GM12878 (cell line): ENCODE measurements around the gene SCAMP4. TPM values are rescaled to one million over a fixed set of nuclear protein-coding genes. Genes with fewer than 3 reads are reported as not detected.

Experiments used
- ATAC-seq: fragments of 200-7000 bp; cut with Tn5 transposase; 3 replicates; pipeline ENCODE4 v1.9.1; 2020; ENCODE audit warnings: mild to moderate bottlenecking, moderate library complexity
- BruUV-seq: library from RNA; stranded (reverse); fragments of 400-500 nt; replicated peaks from 2 replicates; lab custom pipeline; 2021; lab: Mats Ljungman, UMichigan
- CTCF ChIA-PET: fragments of 300-600 bp; sonication (Branson Sonifier 250); formaldehyde crosslinking; extraction: SDS; loops from one replicate; lab custom pipeline; 2021; ENCODE audit warnings: inconsistent platforms; lab: Yijun Ruan, JAX
- POLR2A ChIA-PET: fragments of 350-600 bp; formaldehyde crosslinking; extraction: SDS; loops from one replicate; lab custom pipeline; 2021; ENCODE audit warnings: inconsistent platforms; lab: Charles Lee
- RAD21 ChIA-PET: fragments of 300-600 bp; sonication (Branson Sonifier 250); formaldehyde crosslinking; loops from one replicate; lab custom pipeline; 2023; ENCODE audit warnings: antibody characterized with exemption; ENCODE audit not compliant: unreplicated experiment; lab: Charles Lee
- SMC1A ChIA-PET: fragments of 300-600 bp; sonication (Branson Sonifier 250); formaldehyde crosslinking; loops from one replicate; lab custom pipeline; 2023; ENCODE audit not compliant: unreplicated experiment, uncharacterized antibody; lab: Charles Lee
- DNase-seq: peaks from one replicate; pipeline ENCODE4 v3.0.0-alpha.2; 2011; ENCODE audit warnings: low read depth, low spot score
- FAIRE-seq: peaks from 3 replicates; lab custom pipeline; 2011; peaks lifted over from hg19 to GRCh38; lab: Jason Lieb, UNC
- H2AFZ ChIP-seq: 2 replicates; pipeline ENCODE4 v1.6.0; 2011; ENCODE audit warnings: low read depth, low read length, control low read depth; ENCODE audit not compliant: control insufficient read depth
- H3K27ac ChIP-seq: 2 replicates; pipeline ENCODE4 v1.5.1; 2011; ENCODE audit warnings: control low read depth; ENCODE audit not compliant: control insufficient read depth, insufficient read depth
- H3K27me3 ChIP-seq, 2 experiments: replicated peaks in 1 of 2; 2 replicates each; pipeline versions ENCODE4 v1.6.0 to v1.6.1; 2011; ENCODE audit warnings: low read length in 1 of 2; ENCODE audit not compliant: control insufficient read depth in 2 of 2, insufficient read depth in 2 of 2
- H3K36me3 ChIP-seq, 2 experiments: 2 replicates each; pipeline ENCODE4 v1.5.1; 2011; ENCODE audit warnings: low read length in 1 of 2; ENCODE audit not compliant: control insufficient read depth in 2 of 2, insufficient read depth in 2 of 2
- H3K4me1 ChIP-seq: 2 replicates; pipeline ENCODE4 v1.6.1; 2011; ENCODE audit warnings: mild to moderate bottlenecking, low read length, moderate library complexity, mixed read lengths; ENCODE audit not compliant: control insufficient read depth, insufficient read depth
- H3K4me2 ChIP-seq: 2 replicates; pipeline ENCODE4 v1.6.0; 2011; ENCODE audit warnings: control low read depth; ENCODE audit not compliant: control insufficient read depth, insufficient read depth
- H3K4me3 ChIP-seq: fragments of 200-600 bp; sonication (generic); 2 replicates; pipeline ENCODE4 v1.5.1; 2016
- H3K79me2 ChIP-seq: 2 replicates; pipeline ENCODE4 v1.6.0; 2011; ENCODE audit warnings: low read length; ENCODE audit not compliant: control insufficient read depth, insufficient read depth
- H3K9ac ChIP-seq: 2 replicates; pipeline ENCODE4 v1.8.0; 2011; ENCODE audit warnings: low read length, control low read depth, mixed read lengths; ENCODE audit not compliant: control insufficient read depth, insufficient read depth
- H3K9me3 ChIP-seq: replicated peaks from 3 replicates; pipeline ENCODE4 v1.5.1; 2011; ENCODE audit warnings: mild to moderate bottlenecking, low read length; ENCODE audit not compliant: control insufficient read depth, insufficient read depth
- H4K20me1 ChIP-seq: 2 replicates; pipeline ENCODE4 v1.6.0; 2011; ENCODE audit not compliant: control insufficient read depth, insufficient read depth
- CHD2 ChIP-seq: IDR thresholded peaks from 2 replicates; pipeline ENCODE4 v1.6.1; 2011; ENCODE audit warnings: low read depth, low read length, improper control_type of control experiment, borderline replicate concordance
- RAD21 ChIP-seq: IDR thresholded peaks from 2 replicates; pipeline ENCODE4 v1.6.1; 2011; ENCODE audit warnings: mild to moderate bottlenecking, low read depth, low read length, moderate library complexity; ENCODE audit not compliant: insufficient read depth
- STAT3 ChIP-seq: IDR thresholded peaks from 2 replicates; pipeline ENCODE4 v1.6.1; 2011; ENCODE audit warnings: low read depth, low read length, improper control_type of control experiment
- ZNF24 ChIP-seq: fragments of 450-650 bp; IDR thresholded peaks from 2 replicates; pipeline ENCODE4 v1.6.1; 2017; ENCODE audit warnings: antibody characterized with exemption, mild to moderate bottlenecking
- ZNF384 ChIP-seq: IDR thresholded peaks from 2 replicates; pipeline ENCODE4 v1.6.1; 2012; ENCODE audit warnings: low read depth, mild to moderate bottlenecking, low read length, improper control_type of control experiment, borderline replicate concordance
- WGBS: methylation state at CpG from one replicate; pipeline ENCODE4 v1.1.6; 2016; ENCODE audit warnings: low lambda C conversion rate; ENCODE audit not compliant: insufficient replicate concordance, insufficient coverage; ENCODE audit errors: missing lambda C conversion rate; 5-methylcytosine and 5-hydroxymethylcytosine counted together
- in situ Hi-C: fragments of 300-500 bp; cut with MboI; formaldehyde crosslinking; loops from 9 replicates; pipeline ENCODE4 v1.14.3; 2018; ENCODE audit warnings: mixed read lengths
- intact Hi-C: fragments of 100-400 bp; cut with micrococcal nuclease; formaldehyde crosslinking; loops from one replicate; pipeline ENCODE4 v1.14.2; 2022; ENCODE audit not compliant: unreplicated experiment
- polyA plus RNA-seq, 11 experiments: library from polyadenylated mRNA; depleted of rRNA in 4 of 11; unstranded in 6 of 11; stranded (reverse) in 5 of 11; fragments of >200 nt; fragmentation: Nextera tagmentation in 4 of 11; fragmentation: Illumina TruSeq in 1 of 11; extraction: Ambion mirVana in 4 of 11; extraction: Trizol in 1 of 11; gene quantifications; 1 replicate in 1 of 11; 2 replicates in 10 of 11; pipeline versions ENCODE4 v1.2.1 to v1.2.3, GENCODE V29; 2011 to 2016; ENCODE audit warnings: inconsistent platforms in 2 of 11, missing spikeins in 2 of 11, low read depth in 1 of 11
- total RNA-seq, 4 experiments: library from RNA; depleted of rRNA in 3 of 4; stranded (reverse); fragments of >200 nt in 3 of 4; fragmentation: Illumina TruSeq in 1 of 4; extraction: Trizol in 1 of 4; gene quantifications; 2 replicates each; pipeline versions ENCODE4 v1.2.1 to v1.2.3, GENCODE V29; 2013 to 2021
- TF ChIP-seq, protein P1 (sequence below): IDR thresholded peaks from 2 replicates; pipeline ENCODE4 v1.6.1; 2012; ENCODE audit warnings: improper control_type of control experiment, low read depth, low read length; ENCODE audit not compliant: insufficient replicate concordance
- TF ChIP-seq, protein P2 (sequence below): fragments of 450-650 bp; IDR thresholded peaks from 2 replicates; pipeline ENCODE4 v1.6.1; 2017; ENCODE audit warnings: low read depth, mild to moderate bottlenecking, moderate library complexity
- TF ChIP-seq, protein P3 (sequence below), 3 experiments: IDR thresholded peaks in 2 of 3; conservative IDR thresholded peaks in 1 of 3; 2 replicates each; pipeline ENCODE4 v1.5.1; 2011; ENCODE audit warnings: low read depth in 3 of 3, low read length in 3 of 3, mild to moderate bottlenecking in 3 of 3, control low read depth in 2 of 3, moderate library complexity in 2 of 3, inconsistent platforms in 1 of 3, mixed read lengths in 1 of 3; ENCODE audit not compliant: control insufficient read depth in 2 of 3, insufficient read depth in 1 of 3; ENCODE audit errors: extremely low read depth in 1 of 3
- TF ChIP-seq, protein P4 (sequence below): fragments of 450-650 bp; formaldehyde crosslinking; IDR thresholded peaks from 2 replicates; pipeline ENCODE4 v1.4.0; 2022; ENCODE audit warnings: mild to moderate bottlenecking, moderate library complexity

Gene SCAMP4
- total and polyA plus RNA-seq, 10 of the 15 experiments (the other 5 are each of a cell fraction or from before 2014, with no cell fraction given) = 0.63 to 34.7 (median 12.8) TPM

DNA sequence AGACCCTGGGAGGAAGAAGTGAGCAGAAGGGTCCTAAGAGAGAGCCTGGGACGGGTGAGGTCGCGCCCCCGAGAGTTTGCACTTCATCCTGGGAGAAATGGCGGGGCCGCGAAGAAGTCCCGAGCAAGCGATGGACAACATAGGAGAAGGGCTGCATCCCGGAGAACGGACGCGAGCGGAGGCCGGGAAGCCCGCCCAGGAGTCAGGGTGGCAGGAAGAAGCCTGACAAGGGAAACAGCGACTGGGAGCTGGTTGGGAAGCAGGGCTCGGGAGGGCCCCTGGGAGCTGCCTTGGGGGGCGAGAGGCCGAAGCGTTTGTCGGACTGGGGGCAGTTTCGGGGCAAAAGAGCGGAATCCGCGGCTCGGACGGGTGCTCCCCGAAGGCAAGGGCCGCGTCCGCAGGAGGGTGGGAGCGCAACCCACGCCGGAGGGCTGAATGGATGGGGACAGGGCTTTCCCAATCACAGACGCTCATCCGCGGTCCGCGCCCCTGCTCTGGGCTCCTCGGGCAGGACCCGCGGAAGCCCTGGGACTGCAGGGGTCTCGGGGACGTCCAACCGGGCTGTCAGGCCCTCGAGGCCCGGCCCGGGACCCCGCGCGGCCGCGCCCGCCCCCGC is 20.4 kb upstream of the SCAMP4 start:
- Histone ChIP-seq H3K9me3 (no peaks in the 10 kb centered on the region), H3K4me3 (peak overlapping the region; percentile 99), H3K9ac (peak overlapping the region; percentile 96), H3K27me3 (no peaks in the 10 kb centered on the region), H2AFZ (no peak overlapping the region; the same call in 1 of the 2 replicates), H3K79me2 (peaks cover 34% of the 10 kb centered on the region), H3K4me1 (peaks cover 21% of the 10 kb centered on the region), H3K27ac (peak overlapping the region; percentile 82), H4K20me1 (peaks cover 9% of the 10 kb centered on the region; the same call in 1 of the 2 replicates), H3K36me3 (peaks cover 0 to 6% of the 10 kb centered on the region in 2 experiments; a peak in 2 of 4 replicates), H3K4me2 (peak overlapping the region; percentile 86)
- intact Hi-C loops (no loop called here), in situ Hi-C loops (no loop called here)
- ATAC-seq = peak; percentile 8
- BruUV-seq = no TSS peak
- SMC1A ChIA-PET = interaction anchor here (2.0 kb wide), 1 partner anchor 20 kb away, joined by 6 read pairs; no protein-coding TSS in a partner anchor
- 0% methylated on average over 44 of the region's 56 CpGs for WGBS
- FAIRE-seq = no peak
- POLR2A ChIA-PET = interaction anchor here (0.6 to 2.7 kb wide), 9 partner anchors 8 to 1012 kb away, joined by 3 to 12 read pairs (median 5); no protein-coding TSS in a partner anchor
- no peak for DNase-seq
- CTCF ChIA-PET = interaction anchor here (1.1 to 2.4 kb wide), 4 partner anchors 12 to 59 kb away, joined by 3 to 7 read pairs (median 4); no protein-coding TSS in a partner anchor
- RAD21 ChIA-PET = interaction anchor here (0.6 to 1.5 kb wide), 3 partner anchors 9 to 20 kb away, joined by 3 to 7 read pairs (median 3); no protein-coding TSS in a partner anchor
- TF ChIP-seq, protein P1, sequence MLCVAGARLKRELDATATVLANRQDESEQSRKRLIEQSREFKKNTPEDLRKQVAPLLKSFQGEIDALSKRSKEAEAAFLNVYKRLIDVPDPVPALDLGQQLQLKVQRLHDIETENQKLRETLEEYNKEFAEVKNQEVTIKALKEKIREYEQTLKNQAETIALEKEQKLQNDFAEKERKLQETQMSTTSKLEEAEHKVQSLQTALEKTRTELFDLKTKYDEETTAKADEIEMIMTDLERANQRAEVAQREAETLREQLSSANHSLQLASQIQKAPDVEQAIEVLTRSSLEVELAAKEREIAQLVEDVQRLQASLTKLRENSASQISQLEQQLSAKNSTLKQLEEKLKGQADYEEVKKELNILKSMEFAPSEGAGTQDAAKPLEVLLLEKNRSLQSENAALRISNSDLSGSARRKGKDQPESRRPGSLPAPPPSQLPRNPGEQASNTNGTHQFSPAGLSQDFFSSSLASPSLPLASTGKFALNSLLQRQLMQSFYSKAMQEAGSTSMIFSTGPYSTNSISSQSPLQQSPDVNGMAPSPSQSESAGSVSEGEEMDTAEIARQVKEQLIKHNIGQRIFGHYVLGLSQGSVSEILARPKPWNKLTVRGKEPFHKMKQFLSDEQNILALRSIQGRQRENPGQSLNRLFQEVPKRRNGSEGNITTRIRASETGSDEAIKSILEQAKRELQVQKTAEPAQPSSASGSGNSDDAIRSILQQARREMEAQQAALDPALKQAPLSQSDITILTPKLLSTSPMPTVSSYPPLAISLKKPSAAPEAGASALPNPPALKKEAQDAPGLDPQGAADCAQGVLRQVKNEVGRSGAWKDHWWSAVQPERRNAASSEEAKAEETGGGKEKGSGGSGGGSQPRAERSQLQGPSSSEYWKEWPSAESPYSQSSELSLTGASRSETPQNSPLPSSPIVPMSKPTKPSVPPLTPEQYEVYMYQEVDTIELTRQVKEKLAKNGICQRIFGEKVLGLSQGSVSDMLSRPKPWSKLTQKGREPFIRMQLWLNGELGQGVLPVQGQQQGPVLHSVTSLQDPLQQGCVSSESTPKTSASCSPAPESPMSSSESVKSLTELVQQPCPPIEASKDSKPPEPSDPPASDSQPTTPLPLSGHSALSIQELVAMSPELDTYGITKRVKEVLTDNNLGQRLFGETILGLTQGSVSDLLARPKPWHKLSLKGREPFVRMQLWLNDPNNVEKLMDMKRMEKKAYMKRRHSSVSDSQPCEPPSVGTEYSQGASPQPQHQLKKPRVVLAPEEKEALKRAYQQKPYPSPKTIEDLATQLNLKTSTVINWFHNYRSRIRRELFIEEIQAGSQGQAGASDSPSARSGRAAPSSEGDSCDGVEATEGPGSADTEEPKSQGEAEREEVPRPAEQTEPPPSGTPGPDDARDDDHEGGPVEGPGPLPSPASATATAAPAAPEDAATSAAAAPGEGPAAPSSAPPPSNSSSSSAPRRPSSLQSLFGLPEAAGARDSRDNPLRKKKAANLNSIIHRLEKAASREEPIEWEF = no peak
- TF ChIP-seq CHD2 = no peak
- no peak for TF ChIP-seq RAD21
- no peak for TF ChIP-seq ZNF384
- no peak for TF ChIP-seq STAT3
- TF ChIP-seq, protein P2, sequence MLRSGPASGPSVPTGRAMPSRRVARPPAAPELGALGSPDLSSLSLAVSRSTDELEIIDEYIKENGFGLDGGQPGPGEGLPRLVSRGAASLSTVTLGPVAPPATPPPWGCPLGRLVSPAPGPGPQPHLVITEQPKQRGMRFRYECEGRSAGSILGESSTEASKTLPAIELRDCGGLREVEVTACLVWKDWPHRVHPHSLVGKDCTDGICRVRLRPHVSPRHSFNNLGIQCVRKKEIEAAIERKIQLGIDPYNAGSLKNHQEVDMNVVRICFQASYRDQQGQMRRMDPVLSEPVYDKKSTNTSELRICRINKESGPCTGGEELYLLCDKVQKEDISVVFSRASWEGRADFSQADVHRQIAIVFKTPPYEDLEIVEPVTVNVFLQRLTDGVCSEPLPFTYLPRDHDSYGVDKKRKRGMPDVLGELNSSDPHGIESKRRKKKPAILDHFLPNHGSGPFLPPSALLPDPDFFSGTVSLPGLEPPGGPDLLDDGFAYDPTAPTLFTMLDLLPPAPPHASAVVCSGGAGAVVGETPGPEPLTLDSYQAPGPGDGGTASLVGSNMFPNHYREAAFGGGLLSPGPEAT = peak; percentile 18; the same call in 1 of the 2 replicates
- no peak for TF ChIP-seq ZNF24
- TF ChIP-seq, protein P3, sequence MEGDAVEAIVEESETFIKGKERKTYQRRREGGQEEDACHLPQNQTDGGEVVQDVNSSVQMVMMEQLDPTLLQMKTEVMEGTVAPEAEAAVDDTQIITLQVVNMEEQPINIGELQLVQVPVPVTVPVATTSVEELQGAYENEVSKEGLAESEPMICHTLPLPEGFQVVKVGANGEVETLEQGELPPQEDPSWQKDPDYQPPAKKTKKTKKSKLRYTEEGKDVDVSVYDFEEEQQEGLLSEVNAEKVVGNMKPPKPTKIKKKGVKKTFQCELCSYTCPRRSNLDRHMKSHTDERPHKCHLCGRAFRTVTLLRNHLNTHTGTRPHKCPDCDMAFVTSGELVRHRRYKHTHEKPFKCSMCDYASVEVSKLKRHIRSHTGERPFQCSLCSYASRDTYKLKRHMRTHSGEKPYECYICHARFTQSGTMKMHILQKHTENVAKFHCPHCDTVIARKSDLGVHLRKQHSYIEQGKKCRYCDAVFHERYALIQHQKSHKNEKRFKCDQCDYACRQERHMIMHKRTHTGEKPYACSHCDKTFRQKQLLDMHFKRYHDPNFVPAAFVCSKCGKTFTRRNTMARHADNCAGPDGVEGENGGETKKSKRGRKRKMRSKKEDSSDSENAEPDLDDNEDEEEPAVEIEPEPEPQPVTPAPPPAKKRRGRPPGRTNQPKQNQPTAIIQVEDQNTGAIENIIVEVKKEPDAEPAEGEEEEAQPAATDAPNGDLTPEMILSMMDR (IDR thresholded peaks at IDR 0.05 in 2 of 3, conservative IDR thresholded peaks at IDR 0.05 in 1 of 3; ENCODE audit: control insufficient read depth in 2 of 3, extremely low read depth in 1 of 3, insufficient read depth in 1 of 3, low read depth in 3 of 3, low read length in 3 of 3) = no peak
- TF ChIP-seq, protein P4, sequence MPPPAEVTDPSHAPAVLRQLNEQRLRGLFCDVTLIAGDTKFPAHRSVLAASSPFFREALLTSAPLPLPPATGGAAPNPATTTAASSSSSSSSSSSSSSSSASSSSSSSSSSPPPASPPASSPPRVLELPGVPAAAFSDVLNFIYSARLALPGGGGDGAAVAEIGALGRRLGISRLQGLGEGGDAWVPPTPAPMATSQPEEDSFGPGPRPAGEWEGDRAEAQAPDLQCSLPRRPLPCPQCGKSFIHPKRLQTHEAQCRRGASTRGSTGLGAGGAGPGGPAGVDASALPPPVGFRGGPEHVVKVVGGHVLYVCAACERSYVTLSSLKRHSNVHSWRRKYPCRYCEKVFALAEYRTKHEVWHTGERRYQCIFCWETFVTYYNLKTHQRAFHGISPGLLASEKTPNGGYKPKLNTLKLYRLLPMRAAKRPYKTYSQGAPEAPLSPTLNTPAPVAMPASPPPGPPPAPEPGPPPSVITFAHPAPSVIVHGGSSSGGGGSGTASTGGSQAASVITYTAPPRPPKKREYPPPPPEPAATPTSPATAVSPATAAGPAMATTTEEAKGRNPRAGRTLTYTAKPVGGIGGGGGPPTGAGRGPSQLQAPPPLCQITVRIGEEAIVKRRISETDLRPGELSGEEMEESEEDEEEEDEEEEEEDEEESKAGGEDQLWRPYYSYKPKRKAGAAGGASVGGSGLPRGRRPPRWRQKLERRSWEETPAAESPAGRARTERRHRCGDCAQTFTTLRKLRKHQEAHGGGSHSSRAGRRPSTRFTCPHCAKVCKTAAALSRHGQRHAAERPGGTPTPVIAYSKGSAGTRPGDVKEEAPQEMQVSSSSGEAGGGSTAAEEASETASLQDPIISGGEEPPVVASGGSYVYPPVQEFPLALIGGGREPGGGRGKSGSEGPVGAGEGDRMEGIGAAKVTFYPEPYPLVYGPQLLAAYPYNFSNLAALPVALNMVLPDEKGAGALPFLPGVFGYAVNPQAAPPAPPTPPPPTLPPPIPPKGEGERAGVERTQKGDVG (CRISPR knock-in tag) = no peak
